ENCODE measurements around the gene IPP.

IPP gene

DNA sequence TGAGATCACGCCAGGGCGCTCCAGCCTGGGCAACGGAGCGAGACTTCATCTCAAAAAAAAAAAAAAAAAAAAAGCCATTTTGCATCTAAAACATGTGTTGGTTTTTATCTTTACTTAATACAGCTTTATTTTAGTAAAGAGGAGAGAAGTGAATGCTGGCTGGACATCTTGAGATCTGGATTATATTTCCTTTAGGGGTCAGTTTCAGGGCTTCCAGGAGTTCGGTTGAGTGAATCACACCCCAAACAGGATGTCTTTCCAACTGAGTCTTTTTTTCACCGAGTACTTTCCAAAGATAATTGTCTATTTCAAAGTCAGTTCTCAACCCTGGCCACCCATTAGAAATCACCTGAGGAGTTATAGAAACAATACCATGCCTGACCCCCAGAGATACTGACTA is 16.6 kb upstream of the IPP start:
- H3K4me1 ChIP-seq, result no peaks in the 10 kb centered on the region
- H3K4me3 ChIP-seq (ENCODE audit: low read depth, low read length), result no peak overlapping the region
- no peaks in the 10 kb centered on the region for H3K9me3 ChIP-seq
- no peaks in the 10 kb centered on the region for H3K27me3 ChIP-seq
- no peak for TF ChIP-seq CTCF (IDR thresholded peaks at IDR 0.05; ENCODE audit: low read depth, low read length)
- no peaks in the 10 kb centered on the region for H3K36me3 ChIP-seq
- DNase-seq, result no peak

GRCh38 chr1:45765999-45766792 is 15.7 kb upstream of the IPP start:
- no peak for TF ChIP-seq CTCF (IDR thresholded peaks at IDR 0.05; ENCODE audit: low read depth, low read length)

DNA sequence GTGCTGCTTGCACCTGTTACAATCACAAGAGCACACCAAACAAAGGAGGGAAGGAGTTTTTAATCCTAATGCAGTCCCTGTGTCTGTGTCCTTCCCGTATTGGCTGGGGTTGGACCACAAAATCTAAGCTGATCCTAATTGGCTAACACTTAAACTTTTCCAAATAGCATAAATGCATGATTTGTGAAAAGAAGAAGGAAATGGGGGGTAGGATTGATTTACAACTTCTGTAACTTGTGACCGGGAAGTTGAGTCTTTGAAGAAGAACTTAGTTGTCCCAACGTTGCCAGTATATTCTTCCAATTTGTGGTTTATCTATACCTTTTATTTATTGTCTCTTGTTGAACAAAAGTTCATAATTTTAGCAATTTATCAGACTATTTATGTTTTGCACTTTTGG is 11.8 kb upstream of the IPP start:
- Histone ChIP-seq H3K36me3 (no peaks in the 10 kb centered on the region), H3K4me3 (ENCODE audit: low read depth, low read length) (no peak overlapping the region), H3K9me3 (no peaks in the 10 kb centered on the region), H3K27me3 (no peaks in the 10 kb centered on the region), H3K4me1 (no peaks in the 10 kb centered on the region)
- no peak for DNase-seq
- no peak for TF ChIP-seq CTCF (IDR thresholded peaks at IDR 0.05; ENCODE audit: low read depth, low read length)

More at GRCh38 chr1:45765999-45766792, 15.7 kb upstream of the IPP start:
- Histone ChIP-seq H3K4me1 (no peaks in the 10 kb centered on the region), H3K4me3 (ENCODE audit: low read depth, low read length) (no peak overlapping the region), H3K27me3 (no peaks in the 10 kb centered on the region), H3K9me3 (no peaks in the 10 kb centered on the region), H3K36me3 (no peaks in the 10 kb centered on the region)
- DNase-seq, result no peak

DNA sequence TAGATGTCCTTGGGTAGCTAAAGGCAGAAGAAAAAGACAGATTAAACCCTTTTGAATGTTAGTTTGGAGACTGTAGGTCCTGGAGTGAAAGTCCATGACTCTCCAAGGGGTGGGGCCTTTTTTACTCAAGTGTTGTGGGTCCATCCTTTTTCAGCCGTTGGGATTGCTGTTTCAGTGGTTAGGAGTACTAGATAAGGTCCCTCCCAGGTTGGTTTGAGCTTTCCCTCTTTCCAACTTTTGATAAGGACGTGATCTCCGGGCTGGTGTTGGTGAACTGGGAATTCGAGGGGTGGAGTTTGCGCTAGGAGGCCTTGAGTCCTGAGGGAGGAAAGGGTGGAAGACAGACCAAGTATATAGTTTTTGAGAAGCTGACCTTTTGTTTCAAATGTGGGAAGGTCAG is 5.2 kb upstream of the IPP start:
- no peaks in the 10 kb centered on the region for H3K36me3 ChIP-seq
- TF ChIP-seq CTCF (IDR thresholded peaks at IDR 0.05; ENCODE audit: low read depth, low read length), result no peak
- no peak for DNase-seq

DNA sequence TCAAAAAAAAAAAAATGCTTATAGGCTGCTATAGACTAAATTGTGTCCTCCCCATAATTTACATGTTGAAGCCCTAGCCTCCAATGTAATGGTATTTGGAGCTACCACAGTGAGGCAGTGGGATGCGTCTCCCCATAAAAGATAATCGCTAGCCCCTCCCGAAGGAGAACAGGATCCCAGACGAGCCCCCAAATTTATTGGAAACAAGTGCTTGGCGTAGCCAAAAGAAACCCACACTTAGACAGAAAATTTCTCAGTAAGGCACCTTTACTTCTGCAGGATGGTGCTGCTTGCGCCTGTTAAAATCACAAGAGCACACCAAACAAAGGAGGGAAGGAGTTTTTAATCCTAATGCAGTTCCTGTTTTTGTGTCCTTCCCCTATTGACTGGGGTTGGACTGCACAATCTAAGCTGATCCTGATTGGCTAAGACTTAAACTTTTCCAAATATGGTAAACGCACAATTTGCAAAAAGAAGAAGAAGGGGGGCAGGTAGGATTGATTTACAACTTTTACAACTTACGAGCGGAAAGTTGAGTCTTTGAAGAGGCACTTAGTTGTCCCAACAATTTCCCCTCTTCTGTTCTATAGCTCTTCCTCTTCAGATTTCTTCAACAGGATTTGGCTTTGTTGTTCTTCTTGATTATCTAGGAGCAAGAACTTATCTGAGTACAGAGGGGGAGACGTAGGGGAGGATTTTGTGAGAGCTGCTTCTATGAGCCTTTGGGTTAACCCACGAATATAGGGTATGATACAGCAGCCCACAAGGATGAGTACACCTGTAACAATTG is 3.0 kb upstream of the IPP start:
- Histone ChIP-seq H3K4me1 (no peaks in the 10 kb centered on the region), H3K4me3 (ENCODE audit: low read depth, low read length) (no peak overlapping the region), H3K36me3 (no peaks in the 10 kb centered on the region), H3K9me3 (no peaks in the 10 kb centered on the region), H3K27me3 (no peaks in the 10 kb centered on the region)
- DNase-seq, result no peak
- no peak for TF ChIP-seq CTCF (IDR thresholded peaks at IDR 0.05; ENCODE audit: low read depth, low read length)

More for the DNA sequence above, 5.2 kb upstream of the IPP start:
- no peaks in the 10 kb centered on the region for H3K9me3 ChIP-seq
- no peaks in the 10 kb centered on the region for H3K4me1 ChIP-seq
- H3K27me3 ChIP-seq, result no peaks in the 10 kb centered on the region
- H3K4me3 ChIP-seq (ENCODE audit: low read depth, low read length), result no peak overlapping the region

Data from BE2C (cell line).